IPS DF 4.7 (cell line): ENCODE data around the gene BIN1.

ENCODE experiments used
- DNase-seq: peaks from one replicate; pipeline ENCODE4 v3.0.0-alpha.2; 2013; ENCODE audit warnings: low spot score; ENCODE audit errors: extremely low read depth

The BIN1 gene

DNA sequence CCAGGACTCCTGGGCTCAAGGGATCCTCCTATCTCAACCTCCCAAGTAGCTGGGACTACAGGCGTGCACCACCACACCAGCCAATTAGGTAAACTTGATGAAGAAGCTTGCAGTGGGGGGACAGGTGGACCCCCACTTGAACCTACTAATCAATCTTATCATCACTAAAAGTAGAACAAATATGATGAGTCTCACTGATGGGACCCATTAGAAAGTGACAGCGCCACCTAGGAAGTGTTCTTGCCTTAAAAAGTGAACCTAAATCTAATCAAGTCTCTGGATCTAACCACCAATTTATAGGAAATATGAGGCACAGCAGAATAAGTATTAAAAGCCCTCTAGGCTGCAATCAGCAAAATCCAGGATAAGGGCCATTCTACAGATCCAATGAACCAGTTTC, 79.2 kb downstream of the BIN1 start:
- no peak for DNase-seq

DNA sequence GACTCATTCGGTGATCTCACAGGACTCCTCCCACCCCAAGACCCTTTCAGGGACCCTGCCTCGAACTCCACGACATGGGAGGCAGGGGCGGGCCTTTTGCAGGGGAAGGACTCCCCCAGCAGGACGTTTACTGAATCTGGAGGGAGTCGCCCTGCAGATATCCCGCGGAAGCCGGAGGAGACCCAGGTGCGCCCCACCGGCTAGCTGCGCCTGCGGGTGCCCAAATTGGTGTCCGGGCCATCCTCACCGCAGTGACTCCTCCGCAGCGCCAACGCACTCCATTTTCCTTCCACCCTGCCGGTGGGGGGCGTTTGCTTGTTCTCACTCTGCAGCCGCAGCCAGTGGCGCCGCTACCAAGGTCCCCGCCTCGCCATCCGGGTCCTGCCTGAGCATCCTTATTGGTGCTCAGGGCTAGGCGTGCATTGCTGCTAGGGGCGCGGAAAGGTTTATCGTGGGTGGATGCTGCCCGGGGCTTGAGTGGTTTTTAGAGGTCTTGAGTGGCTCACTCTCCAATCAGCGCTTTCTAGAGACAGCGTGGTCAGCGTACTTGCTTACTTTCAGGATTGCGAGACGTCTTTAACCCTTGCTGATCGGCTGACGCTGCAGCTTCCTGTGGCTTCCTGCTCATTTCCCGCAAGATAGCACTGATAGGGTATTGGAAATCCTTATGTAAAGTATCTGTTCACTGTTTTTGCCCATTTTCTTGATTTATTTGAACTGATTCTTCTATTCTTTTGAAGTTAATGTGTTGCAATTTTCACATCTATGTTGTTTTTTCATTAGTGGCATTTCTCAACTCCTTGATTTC, 81.4 kb downstream of the BIN1 start:
- DNase-seq, result no peak

DNA sequence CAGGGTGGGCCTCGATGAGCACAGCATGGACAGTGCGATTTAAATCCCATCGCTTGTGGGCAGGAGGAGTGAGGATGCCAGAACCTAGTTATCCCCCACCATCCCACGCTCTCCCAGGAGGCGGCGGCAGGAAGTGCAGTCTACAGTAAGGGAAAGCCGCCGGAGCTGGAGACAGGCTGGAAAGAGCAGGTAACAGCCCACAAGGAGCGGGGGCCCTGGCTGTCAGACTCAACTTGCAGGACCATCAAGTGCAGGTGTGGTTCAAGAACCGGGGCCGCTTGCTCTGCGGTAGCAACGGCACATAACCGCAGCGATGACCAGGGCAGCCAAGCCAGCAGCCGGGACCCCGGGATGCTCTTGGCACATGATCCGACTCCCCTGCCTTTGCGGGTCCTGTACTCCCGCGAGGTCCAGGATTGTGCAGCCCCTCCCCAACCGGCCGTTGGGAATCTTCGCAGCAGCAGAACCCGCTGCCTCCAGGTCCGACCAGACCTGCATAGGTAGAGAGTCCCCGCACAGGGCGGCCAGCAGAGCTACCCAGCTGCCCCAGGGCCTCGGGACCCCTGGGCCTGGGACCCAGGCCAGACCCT, 82.1 kb downstream of the BIN1 start:
- peak; percentile 33 for DNase-seq

DNA sequence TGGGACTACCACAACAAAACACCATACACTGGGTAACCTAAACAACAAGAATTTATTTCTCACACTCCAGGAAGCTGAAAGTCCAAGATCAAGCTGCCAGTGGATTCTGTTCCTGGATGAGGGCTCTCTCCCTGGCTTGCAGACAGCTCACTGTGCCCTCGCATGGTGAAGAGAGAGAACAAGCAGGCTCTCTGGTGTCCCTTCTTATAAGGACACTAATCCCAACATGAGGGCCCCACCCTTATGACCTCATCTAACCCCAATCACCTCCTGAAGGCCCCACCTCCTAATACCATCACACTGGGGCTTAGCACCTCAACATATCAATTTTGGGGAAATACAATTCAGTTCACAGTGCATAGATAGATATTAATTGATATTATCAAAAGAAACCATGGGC, 83.5 kb downstream of the BIN1 start:
- DNase-seq, result no peak

DNA sequence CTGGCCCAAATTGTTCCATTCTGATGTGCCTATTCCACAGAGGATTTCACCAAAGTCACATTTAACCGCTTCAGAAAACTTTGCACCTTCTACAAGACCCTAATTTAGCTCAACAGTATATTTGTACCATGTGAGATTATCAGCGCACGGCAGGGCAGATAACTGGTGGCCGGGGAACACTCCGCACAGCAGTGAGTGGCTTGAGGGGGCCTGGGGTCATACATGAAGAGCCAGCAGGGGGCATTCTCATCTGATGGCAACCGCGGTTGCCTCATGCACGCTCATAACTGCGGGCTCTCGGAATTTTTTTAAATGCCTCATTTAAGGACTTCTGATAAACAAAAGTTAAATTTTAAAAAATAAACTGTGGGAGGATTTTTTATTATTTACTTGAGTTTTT, 84.1 kb downstream of the BIN1 start:
- DNase-seq, result no peak

DNA sequence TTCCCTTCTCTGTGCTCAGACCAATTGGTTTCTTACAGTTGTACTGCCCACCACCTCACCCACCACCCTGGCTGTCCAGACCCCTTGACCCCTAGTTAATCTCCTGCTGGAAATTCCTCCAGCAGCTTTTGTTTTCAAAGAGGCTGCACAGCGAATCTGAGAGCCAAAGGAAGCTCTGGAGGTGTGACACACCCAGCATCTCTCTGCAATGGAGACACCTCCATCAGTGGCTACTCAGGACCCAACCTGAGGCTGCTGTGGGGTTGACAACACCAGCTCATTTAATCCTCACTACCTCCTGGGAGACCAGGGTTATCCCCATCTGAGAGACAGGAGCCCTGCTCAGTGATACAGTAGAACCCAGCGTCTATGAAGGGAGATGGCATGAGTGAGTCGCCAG, 86.4 kb downstream of the BIN1 start:
- no peak for DNase-seq

DNA sequence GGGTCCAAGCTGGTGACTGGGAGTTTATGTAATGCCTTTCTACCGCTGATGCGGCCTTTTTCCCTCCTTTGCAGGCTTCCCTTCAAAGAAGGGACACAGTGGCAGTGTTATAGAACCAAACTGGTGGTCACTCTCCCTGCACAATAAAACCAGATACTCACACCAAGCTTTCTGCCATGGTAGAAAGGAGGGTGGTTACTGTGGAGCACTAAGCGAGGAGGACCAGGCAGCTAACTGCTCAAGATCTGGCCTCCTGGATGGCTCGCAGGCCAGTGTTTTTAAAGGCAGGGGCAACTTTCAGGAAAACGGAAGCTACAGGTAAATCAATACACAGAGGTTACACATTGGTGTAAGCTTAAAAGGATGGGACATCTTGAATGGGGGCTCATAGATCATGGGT, 89.4 kb downstream of the BIN1 start:
- no peak for DNase-seq

DNA sequence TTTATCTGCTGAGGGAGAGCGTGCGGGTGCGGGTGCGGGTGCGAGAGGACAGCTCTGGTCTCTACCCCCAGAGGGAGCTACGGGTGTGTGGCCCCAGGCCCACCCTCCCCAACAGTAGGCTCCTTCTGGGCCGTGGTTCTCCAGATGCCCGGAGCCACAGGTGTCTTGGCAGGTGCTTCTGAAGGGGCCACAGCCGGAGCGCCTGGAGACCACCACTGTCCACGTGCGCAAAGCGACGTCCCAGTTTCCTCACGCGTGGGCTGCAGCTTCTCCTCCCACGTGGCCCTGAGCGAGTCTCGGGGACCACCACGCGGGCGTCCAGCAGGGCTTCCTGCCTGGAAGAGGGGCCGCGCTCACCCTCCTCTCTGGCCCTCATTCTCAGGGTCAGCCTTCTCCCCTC, 90.6 kb downstream of the BIN1 start:
- DNase-seq, result no peak

DNA sequence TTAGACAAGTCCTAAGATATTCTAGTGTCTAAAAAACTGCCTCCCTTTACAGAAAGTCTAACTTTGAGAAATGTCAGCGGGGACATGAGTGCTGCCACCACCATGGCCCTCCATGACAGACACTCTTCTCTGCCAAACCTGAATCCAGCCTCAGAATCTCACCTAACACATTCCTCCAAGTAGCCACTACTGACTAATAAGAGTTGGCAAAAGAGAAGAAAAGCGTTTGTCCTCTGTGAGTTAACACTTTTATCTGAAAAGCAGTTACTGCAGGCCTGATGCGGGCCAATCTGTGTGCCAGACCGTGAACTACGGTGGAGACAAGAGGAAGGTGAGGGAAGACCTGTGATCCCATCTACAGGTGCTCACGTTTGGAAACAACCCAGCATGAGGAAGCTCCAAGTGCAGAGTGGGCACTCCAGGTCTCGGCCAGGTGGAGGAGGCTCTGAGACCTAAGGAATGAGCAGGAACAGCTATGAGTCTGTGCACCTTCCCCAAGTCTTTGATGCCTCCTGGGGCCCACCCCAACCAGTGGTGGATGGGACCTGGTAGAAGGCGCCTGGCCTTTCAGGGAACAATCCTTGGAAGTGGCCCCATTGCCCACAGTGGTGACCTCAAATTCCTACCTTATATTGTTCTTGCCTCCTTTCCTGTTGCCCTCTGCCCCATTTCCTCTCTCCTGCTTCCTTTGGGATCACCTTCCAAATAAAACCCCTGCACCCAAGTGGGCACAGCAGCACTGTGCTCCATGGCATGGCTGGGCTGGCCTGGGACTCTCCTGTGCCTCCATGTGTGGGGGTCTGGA, 91.6 kb downstream of the BIN1 start:
- no peak for DNase-seq

DNA sequence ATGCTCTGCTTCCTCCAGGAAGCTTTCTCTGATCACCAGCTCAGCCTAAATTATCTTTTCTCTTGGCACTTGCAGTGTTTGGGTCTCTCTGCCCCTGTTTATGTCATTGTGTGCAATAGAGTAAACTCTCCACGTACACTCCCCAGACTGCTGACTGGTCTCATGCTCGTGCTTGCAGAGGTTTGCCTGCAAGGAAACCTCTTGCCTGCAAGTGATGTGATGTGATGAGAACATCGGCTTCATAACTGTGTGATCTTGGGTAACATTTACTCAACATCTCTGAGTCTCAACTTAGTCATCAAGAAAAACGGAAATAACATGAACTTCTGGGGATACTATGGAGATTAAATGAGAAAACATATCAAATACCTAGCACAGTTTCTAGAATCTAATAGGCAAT, 92.3 kb downstream of the BIN1 start:
- no peak for DNase-seq

DNA sequence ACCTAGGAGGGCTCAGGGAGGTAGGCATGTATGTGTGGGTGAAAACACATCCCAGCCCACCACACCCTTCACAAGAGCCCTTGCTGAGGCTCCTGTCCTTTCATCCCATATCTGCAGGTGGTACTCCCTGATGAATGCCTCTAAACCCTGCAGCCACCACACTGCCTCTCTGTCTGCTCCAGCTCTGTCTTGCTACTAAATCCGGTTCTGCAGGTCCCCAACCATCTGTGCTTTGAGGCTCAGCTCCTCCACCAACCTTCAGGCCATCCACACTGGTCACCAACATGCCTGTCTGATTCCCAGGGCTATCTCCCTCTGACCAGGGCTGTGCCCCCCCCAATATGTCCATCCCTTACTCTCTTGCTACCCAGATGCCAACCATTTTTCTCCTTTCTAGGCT, 92.7 kb downstream of the BIN1 start:
- DNase-seq, result no peak

DNA sequence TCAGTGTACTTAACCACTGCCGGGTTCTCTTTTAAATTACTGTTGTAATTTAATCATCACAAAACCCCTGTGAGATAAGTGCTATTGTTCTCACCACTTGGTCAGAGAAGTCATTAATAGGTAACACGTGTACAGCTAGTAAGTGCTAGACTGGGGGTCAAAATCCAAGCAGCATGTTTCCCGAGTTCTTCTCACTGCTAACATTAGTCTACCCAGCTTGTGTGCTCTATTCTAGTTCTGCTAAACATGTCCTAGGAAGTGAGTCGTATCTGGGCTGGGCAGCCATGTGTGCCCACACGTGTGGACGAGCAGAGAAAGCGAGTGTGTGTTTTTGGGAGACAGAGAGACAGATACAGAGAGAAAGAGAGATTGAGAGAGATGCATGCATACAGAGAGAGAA, 94.1 kb downstream of the BIN1 start:
- no peak for DNase-seq

DNA sequence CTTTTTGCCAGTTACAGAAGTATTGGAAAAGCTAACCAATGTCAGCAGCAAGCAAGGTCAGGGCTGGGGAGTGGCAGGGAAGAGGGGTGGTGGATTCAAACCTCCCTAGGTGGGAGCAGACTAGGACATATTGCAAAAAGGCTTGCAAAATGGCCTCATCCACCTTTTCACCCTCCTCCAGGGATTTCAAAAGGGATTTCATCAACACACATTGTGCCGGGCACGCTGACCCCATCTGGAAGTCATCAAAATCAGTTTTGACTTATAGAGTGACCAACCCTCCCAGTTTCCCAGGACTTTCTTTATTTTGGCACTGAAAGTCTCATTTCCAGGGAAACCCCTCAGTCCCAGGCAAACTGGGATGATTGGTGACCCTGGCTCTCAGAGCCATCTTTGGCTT, 94.7 kb downstream of the BIN1 start:
- no peak for DNase-seq

DNA sequence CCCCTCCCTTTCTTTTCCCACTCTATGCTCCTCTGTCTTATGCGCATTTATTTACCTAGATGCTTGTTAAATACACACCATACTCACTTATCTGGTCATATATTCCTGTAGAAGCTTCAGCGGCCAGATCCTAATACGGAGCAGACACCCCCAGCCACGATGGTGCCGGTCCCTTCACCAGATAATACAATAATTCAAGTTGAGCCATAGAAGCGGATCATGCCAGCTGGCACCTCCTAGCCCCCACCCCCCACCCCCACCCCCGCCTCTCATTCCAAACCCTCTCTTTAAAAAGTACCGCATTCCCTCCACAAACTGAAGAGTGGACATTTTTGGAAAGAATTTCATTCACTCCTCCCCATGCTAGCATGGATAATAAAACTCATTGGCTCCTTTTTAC, 95.2 kb downstream of the BIN1 start:
- no peak for DNase-seq

DNA sequence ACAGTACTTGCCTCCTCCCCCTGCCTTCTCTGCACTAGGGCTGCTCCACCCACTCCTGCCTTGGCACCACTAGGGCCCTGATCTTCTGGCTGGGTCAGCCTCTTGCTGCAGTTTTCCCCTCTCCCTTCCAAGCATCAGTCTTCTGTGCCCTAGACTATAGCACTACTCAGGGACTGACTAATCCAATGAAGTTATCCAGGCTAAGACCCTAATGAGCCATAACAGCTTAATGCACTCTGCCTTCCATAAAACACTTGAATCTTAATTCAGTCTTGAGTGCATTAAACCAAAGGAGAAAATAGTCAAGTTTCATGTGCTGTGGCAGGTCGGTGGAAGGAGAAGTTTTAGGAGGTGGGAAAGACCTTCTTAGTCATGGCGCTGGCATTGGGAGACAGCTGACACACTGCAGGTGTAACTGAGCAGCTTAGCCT, 95.7 kb downstream of the BIN1 start:
- DNase-seq, result no peak

DNA sequence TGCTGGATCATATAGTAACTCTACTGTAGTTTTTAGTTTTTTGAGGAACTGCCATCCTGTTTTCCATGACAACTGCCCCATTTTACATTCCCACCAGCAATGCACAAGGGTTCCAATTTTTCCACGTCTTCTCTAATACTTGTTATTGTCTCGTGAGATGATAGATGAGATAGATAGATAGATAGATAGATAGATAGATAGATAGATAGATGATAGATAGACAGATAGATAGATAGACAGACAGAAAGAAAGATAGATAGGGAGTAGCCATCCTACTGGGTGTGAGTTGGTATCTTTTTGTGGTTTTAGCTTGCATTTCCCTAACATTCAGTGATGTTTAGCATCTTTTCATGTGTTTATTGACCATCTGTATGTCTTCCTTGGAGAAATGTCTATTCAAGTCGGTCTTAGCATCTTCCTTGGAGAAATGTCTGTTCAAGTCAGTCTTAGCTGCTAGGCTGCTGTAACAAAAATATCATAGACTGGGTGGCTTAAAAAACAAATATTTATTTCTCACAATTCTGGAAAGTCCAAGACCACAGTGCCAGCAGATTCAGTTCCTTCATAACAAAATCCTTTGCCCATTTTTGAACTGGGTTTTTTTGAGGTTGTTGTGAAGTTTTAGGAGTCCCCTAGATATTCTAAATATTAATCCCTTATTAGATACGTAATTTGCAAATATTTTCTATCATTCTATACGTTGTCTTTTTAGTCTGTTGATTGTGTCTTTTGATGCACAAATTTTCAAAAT, 98.5 kb downstream of the BIN1 start:
- DNase-seq, result no peak

DNA sequence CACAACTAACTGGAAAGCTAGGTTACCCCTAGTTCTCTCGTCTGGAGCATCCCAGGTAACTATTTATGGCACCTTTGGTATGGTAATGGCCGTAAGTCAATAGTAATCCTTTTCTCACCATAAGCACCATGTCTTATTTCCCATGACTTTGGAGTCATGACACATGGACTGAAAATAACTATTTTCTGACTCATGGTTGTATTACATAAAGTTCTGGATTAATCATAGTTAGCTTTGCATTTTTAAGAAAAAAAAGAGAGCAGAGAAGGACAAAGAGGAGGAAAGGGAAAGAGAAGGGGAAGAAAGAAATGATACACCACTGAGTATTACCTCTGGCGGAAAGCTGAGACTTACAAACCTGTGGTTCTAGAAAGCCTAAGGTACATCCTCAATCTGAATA, 99.3 kb downstream of the BIN1 start:
- no peak for DNase-seq

DNA sequence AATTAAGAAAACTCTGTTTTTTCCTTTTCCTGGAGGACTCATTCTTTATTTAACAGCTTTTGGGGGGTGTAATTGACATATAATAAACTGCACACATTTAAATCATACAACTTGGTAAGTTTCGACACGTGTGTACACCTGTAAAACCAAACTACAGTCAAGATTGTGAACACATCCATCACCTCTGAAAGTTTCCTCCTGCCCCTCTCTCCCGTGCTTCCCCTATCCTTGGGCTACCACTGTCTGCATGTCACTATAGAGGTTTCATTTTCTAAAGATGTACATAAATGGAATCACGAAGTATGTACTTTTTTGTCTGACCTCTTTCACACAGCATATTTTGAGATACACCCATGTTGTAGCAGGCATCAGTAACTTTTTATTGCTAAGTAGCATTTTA, 100.0 kb downstream of the BIN1 start:
- DNase-seq, result no peak

DNA sequence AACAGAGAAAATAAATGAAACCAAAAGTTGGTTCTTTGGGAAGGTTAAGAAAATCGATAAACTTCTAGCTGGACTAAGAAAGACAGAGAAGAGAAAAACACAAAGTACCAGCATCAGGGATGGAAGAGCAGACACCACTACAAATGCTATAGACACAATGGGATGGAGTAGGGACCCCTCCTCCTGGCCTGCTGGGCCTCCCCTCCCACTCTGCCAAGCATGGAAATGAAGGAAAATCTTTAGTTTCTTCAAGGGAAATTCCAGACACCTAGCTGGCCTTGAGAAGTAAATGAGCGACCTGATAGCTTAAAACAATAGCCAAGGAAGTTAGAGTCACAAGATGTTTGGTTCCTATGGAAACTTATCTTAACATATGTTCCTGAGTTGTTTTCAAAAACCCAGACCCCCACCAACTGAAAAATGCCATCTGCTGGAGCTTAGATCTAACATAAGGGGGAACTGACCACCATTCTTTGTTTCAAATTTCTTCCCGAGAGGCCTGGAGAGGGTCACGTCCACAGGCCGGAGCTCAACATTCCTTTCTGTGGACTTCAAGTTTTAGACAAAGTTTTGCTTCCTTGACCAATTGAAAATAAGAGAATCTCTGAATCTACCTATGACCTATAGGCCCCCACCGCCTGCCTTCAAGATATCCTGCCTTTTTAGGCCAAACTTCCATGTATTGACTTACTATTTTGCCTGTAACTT, 101.9 kb downstream of the BIN1 start:
- no peak for DNase-seq

DNA sequence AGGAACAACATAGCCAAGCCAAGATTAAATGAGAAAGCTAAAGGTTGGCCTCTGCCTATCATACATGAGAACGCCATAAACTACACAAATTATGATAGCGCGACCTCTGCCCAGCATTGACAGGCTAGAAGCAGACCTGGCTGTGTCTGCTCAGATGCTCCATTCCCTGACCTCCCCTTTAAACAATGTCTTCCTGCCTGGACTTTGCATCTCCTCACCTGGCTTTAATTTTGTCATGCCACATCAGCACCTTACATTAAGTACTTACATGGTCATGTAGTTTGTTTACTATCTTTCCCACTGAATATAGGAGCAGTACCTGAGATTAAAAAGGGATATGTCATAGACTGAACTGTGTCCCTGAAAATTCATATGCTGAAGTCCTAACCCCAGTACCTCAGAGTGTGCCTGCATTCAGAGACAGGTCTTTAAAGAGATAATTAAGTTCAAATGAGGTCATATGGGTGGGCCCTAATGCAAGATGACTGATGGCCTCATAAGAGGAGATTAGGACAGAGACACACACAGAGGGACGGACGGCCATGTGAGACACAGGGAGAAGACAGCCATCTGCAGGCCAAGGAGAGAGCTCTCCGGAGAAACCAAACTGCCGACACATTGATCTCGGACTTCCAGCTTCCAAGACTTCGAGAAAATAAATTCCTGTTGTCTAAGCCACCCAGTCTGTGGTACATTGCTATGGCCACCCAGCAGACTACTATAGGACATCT, 103.7 kb downstream of the BIN1 start:
- no peak for DNase-seq

DNA sequence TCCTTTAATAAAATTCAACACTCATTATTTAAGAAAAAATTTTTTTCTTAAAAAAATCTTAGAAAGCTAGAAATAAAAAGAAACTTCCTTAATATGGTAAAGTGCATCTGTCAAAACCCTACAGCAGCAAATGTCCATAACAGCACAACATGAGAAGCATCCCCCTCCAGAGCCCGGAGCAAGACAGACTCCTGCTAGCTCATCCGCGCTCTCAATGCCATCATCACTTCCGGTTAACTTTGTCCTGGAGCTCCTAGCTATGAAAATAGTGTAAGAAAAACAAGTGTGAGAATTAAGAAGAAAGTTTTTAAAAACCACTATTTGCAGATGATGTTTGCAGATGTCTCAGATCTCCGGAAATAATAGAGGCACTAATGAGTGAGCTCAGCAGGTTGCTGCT, 105.2 kb downstream of the BIN1 start:
- DNase-seq, result no peak
